EH (cell line): Measurements from ENCODE around the gene TCL1B.
"Not testable (repeated sequence)": the region's sequence is repeated elsewhere in the genome, so short reads cannot be mapped to it uniquely, and the experiment has no call there.

Source experiments
- DNase-seq: peaks from one replicate; pipeline ENCODE4 v3.0.0-alpha.2; 2015; ENCODE audit warnings: low read depth

Gene TCL1B

GRCh38 chr14:95685978-95686922, at the start of gene TCL1B:
TSS of gene TCL1B (plus strand) at chr14:95686426. CDS start at chr14:95686468, 42 bp downstream.
- no peak for DNase-seq

- no peak for DNase-seq
Measured at GRCh38 chr14:95644981-95645380, 41.2 kb upstream of the TCL1B start.

GRCh38 chr14:95645389-95645996, 40.7 kb upstream of the TCL1B start:
- DNase-seq = no peak

GRCh38 chr14:95647926-95648325, 38.3 kb upstream of the TCL1B start:
- no peak for DNase-seq

GRCh38 chr14:95649230-95649629, 37.0 kb upstream of the TCL1B start:
- DNase-seq = no peak

GRCh38 chr14:95651028-95651427, 35.2 kb upstream of the TCL1B start:
- no peak for DNase-seq

GRCh38 chr14:95651821-95652583, 34.2 kb upstream of the TCL1B start:
- DNase-seq = no peak

- DNase-seq = no peak
Measured at GRCh38 chr14:95652690-95653089, 33.5 kb upstream of the TCL1B start.

- DNase-seq = no peak
Measured at GRCh38 chr14:95655461-95655860, 30.8 kb upstream of the TCL1B start.

GRCh38 chr14:95656634-95657033, 29.6 kb upstream of the TCL1B start:
- DNase-seq = no peak

GRCh38 chr14:95657454-95657853, 28.8 kb upstream of the TCL1B start:
- DNase-seq = no peak

GRCh38 chr14:95659293-95659989, 26.8 kb upstream of the TCL1B start:
- no peak for DNase-seq

GRCh38 chr14:95659990-95660385, 26.2 kb upstream of the TCL1B start:
- no peak for DNase-seq

GRCh38 chr14:95660651-95661515, 25.3 kb upstream of the TCL1B start:
- DNase-seq = no peak

GRCh38 chr14:95662376-95663186, 23.6 kb upstream of the TCL1B start:
- DNase-seq = no peak

GRCh38 chr14:95663226-95663797, 22.9 kb upstream of the TCL1B start:
- no peak for DNase-seq

- DNase-seq = no peak
Measured at GRCh38 chr14:95664066-95664465, 22.2 kb upstream of the TCL1B start.

- no peak for DNase-seq
Measured at GRCh38 chr14:95664546-95664945, 21.7 kb upstream of the TCL1B start.

- not testable (repeated sequence) for DNase-seq
Measured at GRCh38 chr14:95665530-95665929, 20.7 kb upstream of the TCL1B start.

- DNase-seq = no peak
Measured at GRCh38 chr14:95666450-95666849, 19.8 kb upstream of the TCL1B start.
